Calu3 (cell line): ENCODE measurements around the gene DNAAF5. TPM values are rescaled to one million over a fixed set of nuclear protein-coding genes. Genes with fewer than 3 reads are reported as not detected.

Experiments
- BruUV-seq: library from RNA; stranded (reverse); fragments of 400-500 nt; replicated peaks from 2 replicates; lab custom pipeline; 2021; lab: Mats Ljungman, UMichigan
- CTCF ChIA-PET: fragments of 300-600 bp; sonication (Branson Sonifier 250); formaldehyde crosslinking; loops from one replicate; lab custom pipeline; 2022; ENCODE audit warnings: antibody characterized with exemption; lab: Charles Lee
- DNase-seq: peaks from one replicate; pipeline ENCODE4 v3.0.0; 2022
- H3K27ac Mint-ChIP-seq: one replicate; pipeline ENCODE4 v1.8.0; 2022; ENCODE audit warnings: mixed read lengths; ENCODE audit not compliant: unreplicated experiment
- H3K27me3 Mint-ChIP-seq: one replicate; pipeline ENCODE4 v1.8.0; 2022; ENCODE audit warnings: mixed read lengths; ENCODE audit not compliant: unreplicated experiment
- H3K36me3 Mint-ChIP-seq: one replicate; pipeline ENCODE4 v1.8.0; 2022; ENCODE audit warnings: mild to moderate bottlenecking, moderate library complexity, mixed read lengths; ENCODE audit not compliant: insufficient read depth, unreplicated experiment
- H3K4me1 Mint-ChIP-seq: one replicate; pipeline ENCODE4 v1.8.0; 2022; ENCODE audit warnings: mild to moderate bottlenecking, low read depth, mixed read lengths; ENCODE audit not compliant: unreplicated experiment
- H3K4me3 Mint-ChIP-seq: one replicate; pipeline ENCODE4 v1.8.0; 2022; ENCODE audit warnings: mild to moderate bottlenecking, low read depth, moderate library complexity, mixed read lengths; ENCODE audit not compliant: unreplicated experiment
- H3K9me3 Mint-ChIP-seq: one replicate; pipeline ENCODE4 v1.8.0; 2022; ENCODE audit warnings: low read depth, mixed read lengths; ENCODE audit not compliant: unreplicated experiment
- CTCF ChIP-seq: fragments of 200-600 bp; IDR thresholded peaks from one replicate; pipeline ENCODE4 v1.8.0; 2022; ENCODE audit warnings: antibody characterized with exemption; ENCODE audit not compliant: unreplicated experiment
- intact Hi-C: fragments of 100-400 bp; cut with micrococcal nuclease; formaldehyde crosslinking; loops from one replicate; pipeline ENCODE4 v1.10.0; 2022; ENCODE audit not compliant: unreplicated experiment
- total RNA-seq: library from RNA; stranded (reverse); gene quantifications from 2 replicates; pipeline ENCODE4 v1.2.3, GENCODE V29; 2022

Gene DNAAF5
- total RNA-seq, 1 experiment from 2014 or later: 57.2 TPM

GRCh38 chr7:725223-726005, 1.1 kb upstream of the DNAAF5 start:
- Mint-ChIP-seq H3K27me3 (no peaks in the 10 kb centered on the region), H3K36me3 (peaks cover 57% of the 10 kb centered on the region), H3K4me1 (peaks cover 11% of the 10 kb centered on the region), H3K4me3 (peak overlapping the region; percentile 71), H3K9me3 (peaks cover 20% of the 10 kb centered on the region), H3K27ac (peak overlapping the region; percentile 63)
- TF ChIP-seq CTCF: no peak
- no peak for DNase-seq
- CTCF ChIA-PET: interaction anchor here (0.5 kb wide), 1 partner anchor 61 kb away, joined by 3 read pairs; no protein-coding TSS in a partner anchor
- no TSS peak for BruUV-seq
- intact Hi-C loops: no loop called here

GRCh38 chr7:726854-727103, 280 bp downstream of the DNAAF5 start:
- DNase-seq: no peak
- Mint-ChIP-seq H3K27me3 (no peaks in the 10 kb centered on the region), H3K4me3 (peak overlapping the region; percentile 71), H3K4me1 (peaks cover 13% of the 10 kb centered on the region), H3K27ac (no peak overlapping the region), H3K9me3 (peaks cover 13% of the 10 kb centered on the region), H3K36me3 (peaks cover 58% of the 10 kb centered on the region)
- intact Hi-C loops: no loop called here
- no peak for TF ChIP-seq CTCF
- CTCF ChIA-PET: no interaction called here
- BruUV-seq: no TSS peak

- intact Hi-C loops: no loop called here
- peak; percentile 54 for DNase-seq
- Mint-ChIP-seq H3K27me3 (no peaks in the 10 kb centered on the region), H3K4me3 (peak within 1 kb of the TSS; percentile 71), H3K9me3 (peaks cover 13% of the 10 kb centered on the region), H3K4me1 (peaks cover 17% of the 10 kb centered on the region), H3K27ac (peak within 1 kb of the TSS; percentile 84), H3K36me3 (peaks cover 62% of the 10 kb centered on the region)
- CTCF ChIA-PET: interaction anchor here (0.6 to 0.8 kb wide), 2 partner anchors 16 to 242 kb away, joined by 3 to 7 read pairs; no protein-coding TSS in a partner anchor
- no peak for TF ChIP-seq CTCF
- no TSS peak for BruUV-seq
These were observed 756 bp downstream of the DNAAF5 start, which contains the start of gene PRKAR1B for GRCh38 chr7:727104-727805. Gene PRKAR1B, minus strand, starts transcription at chr7:727281. Its CDS starts 15,776 bp downstream, at chr7:711505.

GRCh38 chr7:727806-728460, 1.4 kb downstream of the DNAAF5 start:
- CTCF ChIA-PET: interaction anchor here (0.6 to 0.8 kb wide), 4 partner anchors 12 to 242 kb away, joined by 3 to 7 read pairs (median 4); no protein-coding TSS in a partner anchor
- no peak for DNase-seq
- TSS peak; percentile 33 for BruUV-seq

More at GRCh38 chr7:727806-728460, 1.4 kb downstream of the DNAAF5 start:
- H3K27ac Mint-ChIP-seq: peak overlapping the region; percentile 84
- H3K27me3 Mint-ChIP-seq: no peaks in the 10 kb centered on the region
- intact Hi-C loops: no loop called here
- peak overlapping the region; percentile 71 for H3K4me3 Mint-ChIP-seq
- H3K9me3 Mint-ChIP-seq: peaks cover 10% of the 10 kb centered on the region
- peaks cover 24% of the 10 kb centered on the region for H3K4me1 Mint-ChIP-seq
- no peak for TF ChIP-seq CTCF
- H3K36me3 Mint-ChIP-seq: peaks cover 61% of the 10 kb centered on the region
